GM18951 (cell line): ENCODE data around the gene PIK3C2G.

Source experiments
- POLR2A ChIP-seq: IDR thresholded peaks from 4 replicates; pipeline ENCODE4 v1.6.1; 2011; ENCODE audit warnings: mild to moderate bottlenecking; ENCODE audit not compliant: insufficient read length, insufficient read depth; ENCODE audit errors: extremely low read depth
- in situ Hi-C: fragments of 300-500 bp; cut with MboI; formaldehyde crosslinking; loops from one replicate; pipeline ENCODE4 v1.12.0; 2022; ENCODE audit warnings: low sequenced_read_pairs, mixed read lengths, inconsistent platforms; ENCODE audit not compliant: unreplicated experiment

The PIK3C2G gene

DNA sequence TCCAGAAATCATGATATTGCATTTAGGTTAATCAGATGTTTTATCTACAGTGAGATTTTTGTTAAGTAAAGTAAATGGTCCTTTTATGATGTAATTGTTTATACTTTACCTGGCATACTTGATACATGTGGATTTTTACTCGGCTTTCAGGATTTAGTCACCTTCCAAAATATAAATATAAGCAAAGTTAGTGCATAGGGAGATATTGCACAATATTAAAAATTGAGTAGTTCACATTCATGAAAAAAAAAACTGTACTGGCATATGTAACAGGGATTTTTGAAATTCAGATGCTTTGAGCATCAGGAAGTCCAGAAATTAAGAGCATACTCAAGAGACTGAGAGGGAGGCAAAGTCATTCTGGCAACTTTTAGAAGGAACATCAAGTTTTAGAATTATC lies 303.0 kb downstream of the PIK3C2G start:
- TF ChIP-seq POLR2A = no peak
- in situ Hi-C loops = no loop called here

DNA sequence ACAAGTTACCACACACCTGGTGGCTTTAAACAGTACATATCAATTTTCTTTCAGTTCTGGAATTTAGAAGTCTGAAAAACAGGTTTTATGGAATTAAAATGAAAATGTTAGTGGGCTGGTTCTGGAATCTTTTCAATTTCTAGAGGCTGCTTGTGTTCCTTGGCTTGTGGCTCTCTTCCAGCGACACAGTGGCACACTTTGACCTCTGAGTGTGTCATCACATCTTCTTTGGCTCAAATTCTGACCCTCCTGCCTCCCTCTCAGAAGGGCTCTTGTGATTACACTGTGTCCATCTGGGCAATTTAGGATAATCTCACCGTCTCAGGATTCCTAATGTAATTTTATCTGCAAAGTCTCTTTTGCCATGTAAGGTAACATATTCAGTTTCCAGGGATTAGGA lies 306.5 kb downstream of the PIK3C2G start:
- TF ChIP-seq POLR2A = no peak
- in situ Hi-C loops = no loop called here

DNA sequence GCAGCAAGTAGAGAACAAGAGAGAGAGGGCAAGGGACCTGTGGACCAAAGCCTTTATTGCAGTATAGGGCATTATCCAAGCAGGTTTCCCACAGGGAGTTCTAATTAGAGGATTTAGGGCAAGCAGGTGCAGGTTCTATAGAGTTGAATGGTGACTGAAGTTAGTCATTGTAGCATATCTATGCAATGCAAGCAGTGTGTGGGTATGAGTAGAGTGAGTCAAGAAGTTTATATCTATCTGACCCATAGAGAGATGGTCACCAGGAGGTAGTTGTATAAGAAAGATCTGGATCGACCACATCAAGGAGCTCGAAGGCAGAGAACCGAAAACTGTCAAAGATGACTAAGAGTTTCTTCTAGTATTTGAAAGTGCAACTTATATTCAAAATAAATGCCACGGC lies 309.2 kb downstream of the PIK3C2G start:
- in situ Hi-C loops = no loop called here
- no peak for TF ChIP-seq POLR2A

DNA sequence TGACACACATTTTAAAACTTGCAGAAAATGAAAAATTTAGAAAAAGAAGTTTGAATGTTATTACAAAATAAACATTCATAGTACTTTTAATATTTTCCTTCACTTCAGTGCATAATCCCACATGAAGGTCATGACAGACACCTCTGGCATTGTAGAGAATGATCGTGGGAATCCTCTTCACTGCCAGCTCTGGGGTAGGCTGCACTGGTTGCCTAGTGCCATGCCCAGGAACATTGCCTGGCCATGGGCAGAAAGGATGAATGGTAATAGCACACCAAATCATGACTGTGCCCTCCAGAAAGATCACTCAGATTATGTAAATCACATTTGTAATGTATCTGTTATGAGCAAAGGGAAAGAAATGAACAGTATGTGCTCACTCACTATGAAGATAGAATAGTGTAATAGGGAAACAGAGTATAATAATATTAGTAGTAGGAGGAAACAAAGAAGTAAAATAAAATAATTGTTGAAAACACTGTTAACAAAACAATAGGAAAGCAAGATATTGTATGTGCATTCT lies 314.8 kb downstream of the PIK3C2G start:
- in situ Hi-C loops = no loop called here
- no peak for TF ChIP-seq POLR2A

DNA sequence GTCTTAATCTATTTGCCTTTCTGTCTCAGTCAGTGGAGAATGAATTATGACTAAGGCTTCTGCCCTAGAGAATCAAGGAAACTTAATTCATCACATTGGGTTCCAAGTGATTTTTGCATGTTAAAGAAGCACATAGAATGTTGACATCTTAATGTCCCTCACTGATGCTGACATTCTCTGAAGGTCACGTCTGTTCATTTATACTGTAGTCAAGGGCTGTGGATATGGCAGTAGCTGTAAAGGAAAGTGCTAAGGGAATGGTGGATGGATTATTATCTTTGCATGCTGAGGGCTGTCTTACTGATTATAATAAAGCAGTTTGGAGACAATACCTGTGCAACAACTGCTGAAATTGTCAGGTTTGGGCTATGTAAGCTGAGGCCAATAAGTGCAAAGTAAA lies 315.3 kb downstream of the PIK3C2G start:
- TF ChIP-seq POLR2A = no peak
- in situ Hi-C loops = no loop called here

DNA sequence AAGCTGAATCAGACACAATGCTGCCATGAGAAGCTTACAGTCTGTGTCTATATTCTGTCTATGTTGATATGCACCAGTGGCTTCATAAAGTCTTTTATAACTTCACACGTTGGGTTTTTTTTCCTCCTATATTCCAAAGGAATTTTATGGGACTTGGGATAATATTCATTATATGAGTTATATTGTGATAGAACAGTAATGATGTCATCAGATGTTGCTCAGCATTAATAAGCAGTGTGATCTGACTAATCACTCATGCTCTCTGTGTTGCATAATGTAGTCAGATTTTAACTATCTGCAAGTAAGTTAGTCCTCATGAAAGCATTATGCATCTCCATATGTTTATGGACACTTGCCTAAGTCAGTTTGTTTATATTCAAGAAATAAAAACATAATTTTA lies 316.9 kb downstream of the PIK3C2G start:
- in situ Hi-C loops = no loop called here
- no peak for TF ChIP-seq POLR2A

DNA sequence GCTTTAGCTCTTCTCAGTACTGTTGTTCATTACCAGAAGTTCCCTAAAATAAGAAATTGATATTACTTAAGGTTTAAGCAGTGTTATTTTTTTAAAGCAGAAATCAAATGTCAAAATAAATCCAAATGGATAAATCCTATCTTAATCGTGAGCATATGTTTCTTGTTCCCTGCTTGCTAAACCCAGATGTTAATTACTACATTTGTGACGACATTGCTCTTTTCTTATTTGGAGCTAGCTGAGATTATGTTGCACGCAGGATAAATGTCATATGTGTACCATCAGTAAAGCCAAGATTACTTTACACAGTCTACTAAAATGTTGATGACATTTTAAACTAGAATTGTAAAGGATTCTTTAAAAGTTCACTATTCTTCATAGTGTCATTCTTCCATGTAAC lies 319.0 kb downstream of the PIK3C2G start:
- TF ChIP-seq POLR2A = no peak
- in situ Hi-C loops = no loop called here

DNA sequence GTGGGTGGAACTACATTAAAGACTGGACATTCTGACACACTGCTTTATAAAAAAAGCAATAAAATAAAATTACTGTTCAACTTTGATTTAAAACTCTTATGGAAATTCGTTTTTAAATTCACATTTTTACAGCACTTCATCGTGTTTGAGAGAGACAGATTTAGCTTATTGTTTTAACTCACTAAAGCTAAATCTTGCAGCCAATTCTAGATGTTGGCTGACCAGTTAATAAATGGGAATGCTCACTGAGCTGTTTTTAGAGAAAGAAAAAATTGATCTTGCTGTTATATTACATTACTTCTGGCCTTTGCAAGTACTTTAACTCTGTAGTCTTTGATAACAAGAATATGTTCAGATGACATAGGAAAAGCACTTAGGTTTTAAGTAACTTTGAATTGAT lies 319.4 kb downstream of the PIK3C2G start:
- in situ Hi-C loops = no loop called here
- TF ChIP-seq POLR2A = no peak

DNA sequence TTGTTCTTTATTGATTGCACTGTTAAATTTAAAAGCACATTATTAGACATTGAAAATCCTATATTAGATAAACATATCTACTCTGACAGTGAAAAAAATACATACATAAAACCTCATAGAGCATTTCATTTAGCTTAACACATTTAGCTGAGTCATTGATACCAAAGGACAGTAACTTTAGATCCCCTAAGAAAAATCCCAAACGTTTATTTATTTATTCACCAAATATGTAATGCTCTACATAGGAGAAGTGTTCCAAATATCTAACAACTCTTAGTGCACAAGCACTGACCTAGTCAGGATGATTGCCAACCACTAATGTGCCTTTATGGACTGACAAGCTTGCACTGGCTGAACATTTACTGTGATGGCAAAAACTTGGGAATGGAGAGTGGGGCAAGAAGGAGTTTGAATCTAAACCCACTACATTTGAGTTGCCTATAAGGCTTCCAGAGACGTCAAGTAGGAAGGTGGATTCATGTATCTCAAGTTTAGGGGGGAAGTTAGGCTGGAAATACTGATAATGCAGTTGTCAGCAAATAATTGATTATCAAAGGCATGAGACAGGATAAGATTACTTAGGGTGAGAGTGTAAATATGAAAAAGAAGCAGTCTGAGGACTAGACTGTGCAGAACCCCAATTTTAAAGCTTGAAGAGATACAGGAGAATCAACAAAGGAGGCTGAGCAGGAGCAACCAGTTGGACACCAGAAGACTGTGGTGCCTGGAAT lies 320.1 kb downstream of the PIK3C2G start:
- TF ChIP-seq POLR2A = no peak
- in situ Hi-C loops = no loop called here

DNA sequence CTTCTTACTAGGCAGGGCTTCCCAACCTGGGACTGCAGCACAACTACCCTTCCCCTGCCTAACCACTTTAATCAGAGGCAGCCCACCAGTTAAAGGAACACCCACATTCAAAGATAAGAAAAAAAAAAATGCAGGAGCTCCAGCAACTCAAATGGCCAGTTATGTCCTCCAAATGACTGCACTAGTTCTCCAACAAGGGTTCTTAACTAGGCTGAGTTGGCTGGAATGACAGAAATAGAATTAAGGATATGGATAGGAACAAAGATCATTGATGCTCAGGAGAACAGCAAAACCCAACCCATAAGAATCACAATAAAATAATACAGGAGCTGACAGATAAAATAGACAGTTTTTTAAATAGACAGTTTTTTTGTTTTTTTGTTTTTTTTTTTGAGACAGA lies 322.3 kb downstream of the PIK3C2G start:
- in situ Hi-C loops = no loop called here
- no peak for TF ChIP-seq POLR2A

DNA sequence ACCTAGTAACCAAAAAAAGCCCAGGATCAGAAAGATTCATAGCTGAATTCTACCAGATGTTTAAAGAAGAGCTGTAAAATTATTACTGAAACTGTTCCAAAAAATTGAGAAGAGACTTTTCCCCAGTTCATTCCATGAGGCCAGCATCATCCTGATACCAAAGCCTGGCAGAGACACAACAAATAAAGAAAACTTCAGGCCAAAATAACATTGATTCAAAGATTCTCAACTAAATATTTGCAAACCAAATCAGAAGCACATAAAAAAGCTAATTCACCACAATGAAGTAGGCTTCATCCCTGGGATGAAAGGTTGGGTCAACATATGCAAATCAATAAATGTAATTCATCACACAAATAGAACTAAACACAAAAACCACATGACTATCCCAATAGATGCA lies 325.3 kb downstream of the PIK3C2G start:
- TF ChIP-seq POLR2A = no peak
- in situ Hi-C loops = no loop called here

DNA sequence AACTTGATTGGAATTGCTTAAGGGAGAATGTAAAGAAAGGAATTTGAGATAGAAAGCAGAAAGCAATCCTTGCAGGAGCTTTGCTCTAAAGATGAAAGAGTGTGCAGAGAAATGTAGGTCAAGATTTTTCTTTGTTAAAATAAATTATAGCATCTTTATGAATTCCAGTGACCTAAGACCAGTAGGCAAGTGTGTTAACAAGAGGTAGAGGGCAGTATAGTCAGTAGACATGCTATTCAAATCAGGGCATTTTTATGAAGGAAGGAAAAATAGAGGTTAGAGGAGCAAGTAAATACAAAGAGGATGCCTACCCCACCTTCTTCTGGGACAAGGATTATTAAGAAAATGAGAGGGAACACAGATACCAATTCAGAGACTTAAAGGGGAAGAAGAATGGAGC lies 328.0 kb downstream of the PIK3C2G start:
- in situ Hi-C loops = no loop called here
- no peak for TF ChIP-seq POLR2A

DNA sequence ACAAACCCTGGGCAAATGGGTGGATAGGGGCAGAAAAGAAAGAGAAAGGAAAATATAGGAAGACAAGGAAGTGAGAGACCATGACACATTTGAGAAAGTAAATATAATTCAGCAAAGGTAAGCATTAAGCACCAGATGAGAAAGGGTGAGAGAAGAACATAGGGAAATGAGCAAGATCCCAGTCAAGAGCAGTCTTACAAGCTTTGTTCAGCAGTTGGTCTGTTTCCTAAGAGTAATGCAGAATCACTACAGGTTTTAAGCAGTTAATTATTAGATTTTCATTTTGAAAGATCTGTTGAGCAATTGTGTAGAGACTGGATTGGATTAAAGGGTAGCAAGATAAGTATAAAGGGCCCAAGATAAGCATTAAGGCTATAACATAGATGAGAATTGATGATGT lies 330.2 kb downstream of the PIK3C2G start:
- no peak for TF ChIP-seq POLR2A
- in situ Hi-C loops = no loop called here

DNA sequence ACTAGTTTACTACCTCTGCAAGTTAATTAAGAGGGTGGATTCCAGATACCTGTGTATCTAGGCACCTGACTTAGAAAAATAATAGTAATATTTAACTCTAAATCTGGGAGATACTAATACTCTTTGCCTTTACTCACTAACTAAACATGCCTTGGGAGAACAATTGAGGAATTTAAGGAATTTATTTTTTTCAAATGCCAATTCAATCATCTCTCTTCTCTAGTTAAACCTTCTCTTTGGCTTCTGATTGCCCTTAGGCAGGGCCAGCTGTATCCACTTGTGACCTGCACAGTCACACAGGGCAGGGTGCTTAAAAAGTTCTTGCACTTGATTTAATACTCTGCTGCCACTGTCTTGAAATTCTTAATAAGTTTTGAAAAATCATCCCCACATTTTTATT lies 334.1 kb downstream of the PIK3C2G start:
- in situ Hi-C loops = no loop called here

DNA sequence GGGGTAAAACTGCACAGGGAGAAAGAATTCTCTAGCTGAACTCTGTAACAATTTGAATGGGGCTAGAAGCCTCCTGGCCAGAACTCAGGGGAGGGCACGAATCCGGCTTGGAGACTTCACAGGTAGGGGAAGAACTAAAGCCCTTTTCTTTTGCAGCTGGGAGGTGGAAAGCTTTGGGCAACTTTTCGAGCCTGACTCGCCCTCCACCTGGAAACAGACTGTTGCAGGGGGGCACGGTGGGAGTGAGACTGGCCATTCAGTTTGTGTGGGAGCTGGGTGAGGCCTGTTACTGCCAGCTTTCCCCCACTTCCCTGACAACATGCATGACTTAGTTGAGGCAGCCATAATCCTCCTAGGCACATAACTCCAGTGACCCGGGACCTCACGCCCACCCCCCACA lies 340.6 kb downstream of the PIK3C2G start:
- in situ Hi-C loops = no loop called here
- TF ChIP-seq POLR2A = no peak

More for the DNA sequence above, 334.1 kb downstream of the PIK3C2G start:
- no peak for TF ChIP-seq POLR2A

DNA sequence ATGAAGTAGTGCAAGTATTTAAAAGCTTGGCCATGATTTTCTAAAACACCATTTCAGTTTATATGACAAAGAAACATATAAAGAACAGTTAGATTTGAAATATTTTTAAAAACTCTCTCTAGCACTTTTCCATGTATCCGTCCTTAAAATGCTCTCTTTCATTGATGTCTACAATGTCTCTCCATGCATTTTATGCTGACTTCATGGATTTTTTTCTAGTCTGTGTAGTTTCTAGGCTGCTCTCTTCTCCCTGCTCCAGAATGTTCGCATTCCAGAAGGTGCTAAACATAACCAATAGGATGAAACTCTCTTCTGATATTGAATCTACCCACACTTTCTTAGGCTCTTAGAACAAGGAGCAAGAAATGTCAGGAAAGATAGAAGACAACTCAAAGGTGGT lies 351.7 kb downstream of the PIK3C2G start:
- no peak for TF ChIP-seq POLR2A
- in situ Hi-C loops = no loop called here
